GM19452 (cell line): Measurements from ENCODE around the gene PDLIM4.

Experiments used
- ATAC-seq: cut with Tn5 transposase; IDR thresholded peaks from one replicate; pipeline ENCODE4 v1.9.1; 2021; ENCODE audit not compliant: unreplicated experiment

The PDLIM4 gene

GRCh38 chr5:132301344-132302271 is 44.1 kb downstream of the PDLIM4 start:
- no peak for ATAC-seq

DNA sequence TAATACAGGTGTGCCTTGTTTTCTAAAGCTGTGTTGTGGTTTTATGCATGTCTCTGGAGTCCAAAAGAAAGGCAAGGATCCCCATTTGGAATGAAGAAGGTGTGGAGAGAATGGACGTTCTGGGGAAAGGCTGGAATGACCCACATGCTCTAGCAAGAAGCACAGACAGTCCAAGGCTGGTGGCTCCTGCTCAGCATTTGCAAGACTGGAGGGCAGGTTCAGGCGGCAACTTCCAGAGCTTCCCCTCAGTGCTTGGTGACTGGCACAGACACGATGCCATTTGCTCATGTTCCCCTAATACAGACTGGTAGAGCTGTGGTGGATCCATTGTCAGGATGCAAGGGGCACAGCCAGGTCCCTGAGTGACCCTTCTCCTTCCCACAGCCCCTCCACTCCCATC is 44.9 kb downstream of the PDLIM4 start:
- ATAC-seq: no peak

- ATAC-seq: no peak
These were observed 46.1 kb downstream of the PDLIM4 start for GRCh38 chr5:132303589-132303988.

DNA sequence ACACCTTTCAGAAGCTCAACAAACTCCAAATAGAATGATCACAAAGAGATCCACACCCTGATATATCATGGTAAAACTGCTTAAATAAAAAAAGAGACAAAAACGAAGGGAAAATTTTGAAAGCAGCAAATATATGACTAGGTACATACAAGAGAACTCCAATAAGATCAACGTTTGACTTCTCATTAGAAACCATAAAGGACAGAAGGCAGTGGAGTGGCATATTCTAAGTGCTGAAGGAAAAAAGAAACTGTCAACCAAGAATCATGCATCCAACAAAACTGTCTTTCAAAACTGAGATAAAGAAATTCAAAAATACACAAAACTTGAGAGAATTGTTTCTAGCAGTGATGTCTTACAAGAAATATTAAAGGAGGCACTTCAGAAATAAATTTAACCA is 47.9 kb downstream of the PDLIM4 start:
- ATAC-seq: no peak

- ATAC-seq: no peak
These were observed 51.2 kb downstream of the PDLIM4 start for GRCh38 chr5:132308701-132309100.

DNA sequence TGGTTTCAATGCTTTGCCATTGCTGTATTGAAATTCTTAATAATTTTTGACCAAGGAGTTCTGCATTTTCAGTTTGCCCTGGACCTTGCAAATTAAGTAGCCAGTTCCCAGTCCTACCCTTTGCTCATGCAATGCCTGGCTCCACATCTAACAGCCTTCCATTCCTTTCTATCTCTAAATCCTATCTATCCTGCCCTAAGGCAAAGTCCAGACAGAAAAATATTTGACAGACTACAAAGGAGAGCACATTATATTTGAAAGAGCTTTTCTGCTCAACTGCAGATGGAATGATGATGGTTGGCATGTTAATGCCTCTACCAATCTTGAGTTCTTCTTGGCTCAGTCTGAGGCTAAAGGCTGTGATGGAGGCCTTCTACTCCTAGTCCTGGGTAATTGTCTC is 52.2 kb downstream of the PDLIM4 start:
- ATAC-seq: no peak

DNA sequence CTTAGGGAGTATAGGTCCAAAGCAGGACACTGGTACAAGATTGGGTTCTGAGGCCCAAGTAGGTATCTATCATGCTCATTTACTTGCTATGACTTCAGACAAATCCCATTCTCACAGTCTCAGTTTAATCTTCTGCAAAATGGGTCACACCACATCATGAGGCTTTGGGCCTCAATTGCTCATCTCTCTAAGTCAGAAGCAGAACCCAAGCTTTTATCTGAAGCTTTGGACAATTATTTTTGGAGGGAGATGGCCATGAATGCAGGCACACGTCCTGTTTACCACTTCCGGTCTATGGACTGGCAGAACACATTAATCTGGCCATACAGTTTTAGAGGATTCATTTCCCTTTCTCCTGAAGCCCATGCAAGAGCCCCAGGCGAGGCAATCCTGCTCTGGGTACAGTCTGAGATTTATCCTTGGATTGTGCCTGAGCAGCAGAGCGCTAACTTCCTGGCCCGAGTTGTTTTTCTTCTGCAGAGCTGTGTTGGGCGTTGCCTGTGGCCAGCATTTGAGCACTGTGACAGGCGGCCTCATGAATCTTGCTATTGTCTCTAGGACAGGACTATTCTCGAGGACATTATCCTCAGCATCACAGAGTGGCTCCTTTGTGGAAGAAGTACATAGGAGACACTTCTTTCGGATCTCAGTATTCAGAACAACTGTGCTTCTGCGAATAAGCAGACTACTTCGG is 52.8 kb downstream of the PDLIM4 start:
- no peak for ATAC-seq

GRCh38 chr5:132313366-132313765 is 55.9 kb downstream of the PDLIM4 start:
- no peak for ATAC-seq

GRCh38 chr5:132313961-132314432 is 56.5 kb downstream of the PDLIM4 start:
- no peak for ATAC-seq

DNA sequence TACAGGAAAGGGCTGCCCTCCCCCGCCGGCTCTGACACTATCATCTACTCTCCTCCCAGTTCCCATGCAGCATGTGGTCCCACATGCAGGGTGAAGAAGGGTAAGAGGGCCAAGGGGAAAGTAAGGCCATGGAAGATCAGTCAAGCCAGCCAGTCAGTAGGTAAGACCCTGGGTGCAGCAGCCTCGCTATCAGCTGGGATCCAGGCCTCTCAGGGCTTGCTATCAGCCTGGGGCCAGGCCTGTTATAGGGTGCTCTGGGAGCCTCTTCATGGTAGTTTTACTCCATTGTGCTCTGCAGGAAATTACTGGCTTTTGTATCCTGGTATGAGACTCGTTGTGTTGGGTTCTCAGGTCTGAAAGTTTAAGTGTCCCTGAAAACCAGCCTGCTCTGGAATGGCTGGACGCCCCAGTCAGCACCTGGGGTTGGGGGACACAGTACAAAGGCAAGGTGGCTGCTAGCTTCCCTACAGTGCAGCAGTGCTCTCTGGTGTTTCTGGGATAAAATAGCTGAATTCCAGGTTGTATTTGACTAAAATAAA is 58.1 kb downstream of the PDLIM4 start:
- ATAC-seq: no peak

- no peak for ATAC-seq
These were observed 62.5 kb downstream of the PDLIM4 start for GRCh38 chr5:132319975-132320374.

DNA sequence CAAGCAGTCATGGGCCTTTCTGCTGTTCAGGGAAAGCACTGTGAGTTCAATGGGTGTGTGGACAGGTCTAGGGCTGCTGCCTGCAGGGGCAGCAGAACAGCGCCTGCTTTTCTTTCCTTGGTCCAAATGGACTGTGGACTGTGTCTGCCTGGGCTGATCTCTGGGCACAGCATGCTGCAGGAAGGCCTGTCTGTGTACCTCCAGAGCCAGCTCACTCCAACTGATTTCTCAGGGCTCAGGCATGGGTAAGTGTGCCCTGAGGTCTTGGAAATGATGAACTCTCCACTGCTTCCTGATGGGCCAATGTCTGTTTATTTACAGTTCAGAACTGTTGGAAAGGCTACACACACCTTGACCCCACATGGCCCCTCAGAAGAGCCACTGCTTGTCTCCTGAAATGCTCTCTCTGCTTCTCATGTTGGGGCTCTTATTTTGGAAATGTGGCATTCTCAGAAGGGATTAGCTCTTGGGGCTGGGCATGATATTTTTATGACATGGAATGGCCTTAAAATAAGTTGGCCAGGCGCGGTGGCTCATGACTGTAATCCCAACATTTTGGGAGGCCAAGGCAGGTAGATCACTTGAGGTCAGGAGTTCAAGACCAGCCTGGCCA is 63.7 kb downstream of the PDLIM4 start:
- ATAC-seq: no peak

DNA sequence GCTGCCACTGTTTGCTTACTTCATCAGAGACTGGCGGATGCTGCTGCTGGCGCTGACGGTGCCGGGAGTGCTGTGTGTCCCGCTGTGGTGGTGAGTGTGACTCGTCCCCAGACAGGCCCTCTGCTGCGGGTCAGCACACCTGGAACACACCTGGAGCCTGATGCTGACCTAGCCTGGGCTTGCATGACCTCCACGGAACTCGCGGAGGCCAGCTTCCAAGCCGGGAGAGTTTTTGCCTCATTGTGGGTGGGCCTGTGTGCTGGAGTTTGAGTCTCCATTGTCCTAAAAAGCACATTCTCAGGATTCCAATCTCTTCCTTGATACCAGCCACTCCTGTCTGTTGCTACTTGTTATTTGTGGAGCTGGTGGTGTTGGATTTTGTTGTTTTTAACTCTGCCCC is 64.8 kb downstream of the PDLIM4 start:
- no peak for ATAC-seq
